GM12891 (cell line): Measurements from ENCODE around the gene AIFM1. TPM values are rescaled to one million over a fixed set of nuclear protein-coding genes. Genes with fewer than 3 reads are reported as not detected.

Experiments
- DNase-seq: peaks from one replicate; pipeline ENCODE4 v3.0.0; 2011; ENCODE audit warnings: low spot score; ENCODE audit not compliant: insufficient read length
- FAIRE-seq: peaks from 2 replicates; lab custom pipeline; 2011; peaks lifted over from hg19 to GRCh38; lab: Jason Lieb, UNC
- PAX5 ChIP-seq: IDR thresholded peaks from 2 replicates; pipeline ENCODE4 v1.6.1; 2011; ENCODE audit warnings: low read length, moderate library complexity, mild to moderate bottlenecking; ENCODE audit not compliant: insufficient read depth, severe bottlenecking
- POLR2A ChIP-seq: IDR thresholded peaks from 2 replicates; pipeline ENCODE4 v1.6.1; 2011; ENCODE audit warnings: low read depth, low read length, control low read depth
- POLR2AphosphoS5 ChIP-seq: IDR thresholded peaks from 2 replicates; pipeline ENCODE4 v1.6.1; 2011; ENCODE audit warnings: low read depth, low read length, control low read depth
- POU2F2 ChIP-seq: IDR thresholded peaks from 2 replicates; pipeline ENCODE4 v1.6.1; 2011; ENCODE audit warnings: low read depth, mild to moderate bottlenecking, control low read depth, low read length, moderate library complexity
- SPI1 ChIP-seq: IDR thresholded peaks from 2 replicates; pipeline ENCODE4 v1.6.1; 2011; ENCODE audit warnings: low read depth, low read length, control low read depth
- TAF1 ChIP-seq: IDR thresholded peaks from 2 replicates; pipeline ENCODE4 v1.6.1; 2011; ENCODE audit warnings: low read depth, low read length, control low read depth
- polyA plus RNA-seq: library from polyadenylated mRNA; unstranded; fragments of >200 nt; gene quantifications from one replicate; pipeline ENCODE4 v1.2.1, GENCODE V29; 2012; ENCODE audit warnings: low read depth, missing spikeins, inconsistent platforms; ENCODE audit not compliant: missing spikeins

AIFM1 gene
- polyA plus RNA-seq = 54.7 TPM

GRCh38 chrX:130165703-130166502 lies at the start of gene AIFM1:
Gene AIFM1, minus strand, starts transcription at chrX:130165841. Its CDS starts 185 bp downstream, at chrX:130165656.
- peak; percentile 57 for DNase-seq
- peak; percentile 96 for FAIRE-seq
- TF ChIP-seq PAX5 (no peak), POLR2AphosphoS5 (peak; percentile 83), POLR2A (peak; percentile 85), SPI1 (no peak), TAF1 (peak; percentile 40; the same call in 1 of the 2 replicates), POU2F2 (no peak)

- no peak for TF ChIP-seq POLR2A
- no peak for TF ChIP-seq SPI1
- TF ChIP-seq POU2F2 = no peak
- TF ChIP-seq PAX5 = no peak
- TF ChIP-seq TAF1 = no peak
- TF ChIP-seq POLR2AphosphoS5 = no peak
- FAIRE-seq (no peak), DNase-seq (no peak)
Observed at GRCh38 chrX:130213376-130213775, 47.7 kb upstream of the AIFM1 start.

DNA sequence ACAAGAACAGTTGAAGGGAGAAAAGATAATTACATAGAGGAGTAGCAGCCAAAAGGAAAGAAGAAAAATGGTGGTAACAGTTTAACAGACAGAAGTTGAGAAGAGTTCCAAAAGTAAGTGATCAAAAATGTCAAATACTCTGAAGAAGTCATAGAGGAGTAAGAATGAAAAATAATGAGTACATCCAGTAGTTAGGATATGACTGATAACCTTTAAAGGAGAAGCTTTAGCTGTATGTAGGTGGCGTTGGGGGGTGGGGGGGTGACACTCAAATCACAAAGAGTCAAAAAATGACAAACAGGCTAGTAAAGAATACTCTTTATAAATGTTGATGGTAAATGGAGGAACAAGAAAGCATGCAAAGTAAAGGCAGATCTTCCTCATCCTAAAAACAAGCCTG lies 46.7 kb upstream of the AIFM1 start:
- no peak for FAIRE-seq
- TF ChIP-seq POLR2AphosphoS5 (no peak), PAX5 (no peak), TAF1 (no peak)
- DNase-seq = no peak

- DNase-seq = no peak
- FAIRE-seq = no peak
- TF ChIP-seq TAF1 = no peak
Observed at GRCh38 chrX:130211415-130212186, 46.0 kb upstream of the AIFM1 start.

GRCh38 chrX:130204647-130205046 lies 39.0 kb upstream of the AIFM1 start:
- no peak for TF ChIP-seq POLR2AphosphoS5
- no peak for TF ChIP-seq POLR2A
- no peak for TF ChIP-seq POU2F2
- TF ChIP-seq SPI1 = no peak
- no peak for TF ChIP-seq TAF1
- TF ChIP-seq PAX5 = no peak
- DNase-seq = no peak
- no peak for FAIRE-seq

GRCh38 chrX:130197464-130197863 lies 31.8 kb upstream of the AIFM1 start:
- no peak for FAIRE-seq
- TF ChIP-seq POLR2A (no peak), POU2F2 (no peak), POLR2AphosphoS5 (no peak), SPI1 (no peak), PAX5 (no peak), TAF1 (no peak)
- no peak for DNase-seq

- DNase-seq (no peak), FAIRE-seq (no peak)
- TF ChIP-seq SPI1 (no peak), POU2F2 (no peak), POLR2A (no peak), POLR2AphosphoS5 (no peak), PAX5 (no peak), TAF1 (no peak)
Observed at GRCh38 chrX:130196466-130196865, 30.8 kb upstream of the AIFM1 start.

GRCh38 chrX:130190801-130191200 lies 25.2 kb upstream of the AIFM1 start:
- DNase-seq = no peak
- FAIRE-seq = no peak
- TF ChIP-seq SPI1 (no peak), PAX5 (no peak), POU2F2 (no peak), TAF1 (no peak), POLR2A (no peak), POLR2AphosphoS5 (no peak)

GRCh38 chrX:130186651-130187050 lies 21.0 kb upstream of the AIFM1 start:
- FAIRE-seq (no peak), DNase-seq (no peak)
- TF ChIP-seq TAF1 (no peak), PAX5 (no peak), POLR2A (no peak), SPI1 (no peak), POU2F2 (no peak), POLR2AphosphoS5 (no peak)

GRCh38 chrX:130184857-130185256 lies 19.2 kb upstream of the AIFM1 start:
- DNase-seq (no peak), FAIRE-seq (peak; percentile 58)
- no peak for TF ChIP-seq POU2F2
- no peak for TF ChIP-seq POLR2AphosphoS5
- TF ChIP-seq TAF1 = no peak
- no peak for TF ChIP-seq SPI1
